Epithelial cell of esophagus (primary cell): ENCODE results near the gene TRIM45.

Experiments used
- DNase-seq: peaks from one replicate; pipeline ENCODE4 v3.0.0; 2010; ENCODE audit warnings: low read depth
- H3K4me3 ChIP-seq: 2 replicates; pipeline ENCODE4 v1.5.1; 2011; ENCODE audit warnings: mild to moderate bottlenecking, low read length, control low read depth
- TF ChIP-seq, protein P1 (sequence below): IDR thresholded peaks from 2 replicates; pipeline ENCODE4 v1.5.1; 2011; ENCODE audit warnings: low read depth, mild to moderate bottlenecking, low read length, control low read depth, inconsistent platforms; ENCODE audit not compliant: insufficient read depth; ENCODE audit errors: missing control alignments

TRIM45 gene

DNA sequence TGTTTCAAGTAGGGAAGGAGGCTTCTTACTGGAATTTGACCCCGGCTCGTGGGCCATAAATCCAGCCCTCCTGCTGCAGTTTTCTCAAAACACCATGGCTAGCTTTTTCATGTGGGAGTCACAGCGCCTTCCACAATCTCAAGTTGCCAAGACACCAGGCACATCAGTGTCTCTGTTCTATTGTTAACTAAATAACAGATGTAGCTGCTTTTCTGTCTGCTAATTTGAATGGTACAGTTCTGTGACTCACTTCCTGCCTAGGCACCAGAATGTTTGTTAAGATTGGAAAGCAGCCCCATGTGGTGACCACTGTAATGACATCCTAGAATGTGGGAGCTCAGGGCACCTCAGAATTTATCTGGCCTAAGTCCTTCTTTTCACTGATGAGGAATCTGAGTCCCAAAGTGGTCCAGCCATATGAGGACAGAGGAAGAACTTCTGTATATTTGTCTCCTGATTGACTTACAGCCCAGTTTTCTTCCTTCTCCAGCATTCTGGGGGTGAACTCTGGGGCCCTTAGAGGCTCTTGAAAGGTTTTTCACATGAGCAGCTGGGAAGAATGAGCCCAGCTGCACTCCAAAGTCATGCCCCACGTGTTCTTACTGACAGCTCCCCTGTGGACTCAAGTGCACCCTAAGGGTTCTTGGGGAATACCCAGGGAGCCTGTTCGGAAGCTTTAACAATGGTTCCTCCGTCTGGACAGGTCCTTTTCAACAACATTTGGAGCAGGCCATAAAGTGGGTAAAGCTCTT lies 27.5 kb downstream of the TRIM45 start:
- TF ChIP-seq, protein P1, sequence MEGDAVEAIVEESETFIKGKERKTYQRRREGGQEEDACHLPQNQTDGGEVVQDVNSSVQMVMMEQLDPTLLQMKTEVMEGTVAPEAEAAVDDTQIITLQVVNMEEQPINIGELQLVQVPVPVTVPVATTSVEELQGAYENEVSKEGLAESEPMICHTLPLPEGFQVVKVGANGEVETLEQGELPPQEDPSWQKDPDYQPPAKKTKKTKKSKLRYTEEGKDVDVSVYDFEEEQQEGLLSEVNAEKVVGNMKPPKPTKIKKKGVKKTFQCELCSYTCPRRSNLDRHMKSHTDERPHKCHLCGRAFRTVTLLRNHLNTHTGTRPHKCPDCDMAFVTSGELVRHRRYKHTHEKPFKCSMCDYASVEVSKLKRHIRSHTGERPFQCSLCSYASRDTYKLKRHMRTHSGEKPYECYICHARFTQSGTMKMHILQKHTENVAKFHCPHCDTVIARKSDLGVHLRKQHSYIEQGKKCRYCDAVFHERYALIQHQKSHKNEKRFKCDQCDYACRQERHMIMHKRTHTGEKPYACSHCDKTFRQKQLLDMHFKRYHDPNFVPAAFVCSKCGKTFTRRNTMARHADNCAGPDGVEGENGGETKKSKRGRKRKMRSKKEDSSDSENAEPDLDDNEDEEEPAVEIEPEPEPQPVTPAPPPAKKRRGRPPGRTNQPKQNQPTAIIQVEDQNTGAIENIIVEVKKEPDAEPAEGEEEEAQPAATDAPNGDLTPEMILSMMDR: peak; percentile 59
- no peak overlapping the region for H3K4me3 ChIP-seq
- DNase-seq: peak; percentile 82

DNA sequence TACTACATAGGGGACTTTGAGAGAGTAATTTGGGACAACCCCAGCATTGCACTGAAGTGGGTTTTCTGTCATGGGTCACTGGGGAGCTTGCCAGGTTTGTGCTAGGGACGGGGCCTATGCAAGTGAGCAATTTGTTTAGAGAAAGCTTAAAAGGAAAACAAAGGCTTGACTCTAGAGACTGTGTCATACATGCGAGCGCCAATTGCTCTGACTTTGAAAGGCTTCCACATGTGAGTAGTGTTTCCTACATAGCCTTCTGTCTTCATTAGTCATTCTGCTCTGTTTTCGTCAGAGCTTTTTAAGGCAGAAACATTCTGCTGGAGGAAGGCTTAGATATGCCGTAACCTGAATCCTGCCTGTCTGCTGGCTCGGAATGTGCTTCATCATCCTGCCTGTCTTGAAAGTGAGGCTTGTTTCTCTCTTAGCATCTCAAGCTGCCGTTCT lies 28.4 kb downstream of the TRIM45 start:
- DNase-seq: peak; percentile 99
- TF ChIP-seq, protein P1: no peak
- H3K4me3 ChIP-seq: no peak overlapping the region

DNA sequence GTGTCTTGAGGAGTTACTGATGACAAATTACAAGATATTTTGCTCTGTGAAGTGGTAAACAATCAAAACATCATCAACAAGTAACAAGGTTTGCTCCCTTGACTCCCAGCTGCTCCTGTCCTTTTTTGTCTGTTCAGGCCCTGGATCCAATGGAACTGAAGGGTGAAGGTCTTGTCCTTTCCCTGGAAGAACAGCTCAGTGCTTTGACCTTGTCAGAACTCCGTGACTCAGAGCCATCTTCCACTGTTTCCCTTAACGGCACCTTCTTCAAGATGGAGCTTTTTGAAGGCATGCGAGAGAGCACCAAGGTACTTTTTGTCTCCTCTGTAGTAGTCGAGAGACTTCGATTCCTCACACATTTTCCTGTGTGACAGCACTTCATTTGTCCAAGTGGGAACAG lies 29.0 kb downstream of the TRIM45 start:
- H3K4me3 ChIP-seq: no peak overlapping the region
- TF ChIP-seq, protein P1: no peak
- peak; percentile 23 for DNase-seq

DNA sequence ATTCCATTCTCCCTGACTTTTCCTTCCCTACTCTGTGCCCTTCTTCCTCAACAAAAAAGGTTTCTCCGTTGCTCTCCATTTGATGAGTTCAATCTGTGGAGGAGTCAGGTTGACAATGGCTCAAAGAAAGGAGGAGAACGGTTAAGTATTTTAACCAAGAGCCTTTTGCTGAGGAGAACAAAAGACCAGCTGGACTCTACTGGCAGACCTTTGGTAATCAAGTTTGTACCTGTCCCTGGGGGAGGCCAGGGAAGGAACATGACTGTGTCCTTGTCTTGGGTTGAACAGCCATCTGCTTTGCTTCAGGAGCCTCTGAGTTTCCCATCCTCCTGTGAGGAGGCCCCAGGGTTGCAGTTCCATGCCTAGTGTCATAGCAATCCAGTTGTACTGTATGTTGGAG lies 31.6 kb downstream of the TRIM45 start:
- TF ChIP-seq, protein P1: no peak
- H3K4me3 ChIP-seq: no peak overlapping the region
- no peak for DNase-seq

DNA sequence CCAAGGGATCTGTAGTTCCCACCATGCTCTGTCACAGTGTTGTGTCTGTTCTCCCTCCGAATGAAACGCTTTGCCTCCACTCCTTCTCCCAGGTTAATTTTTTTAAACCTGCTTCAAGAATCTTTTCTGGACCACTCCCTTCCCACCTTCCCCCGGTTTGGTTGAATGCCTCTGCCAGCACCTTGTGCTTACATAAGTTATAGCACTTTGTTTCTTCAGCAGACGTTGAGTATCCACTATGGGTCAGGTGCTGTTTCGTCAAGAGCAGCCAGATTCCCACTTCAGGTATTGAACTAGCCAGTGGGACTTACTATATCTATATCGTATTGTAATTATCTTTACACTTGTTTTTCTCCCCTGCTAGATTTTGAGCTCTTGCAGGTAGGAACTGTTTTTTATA lies 33.9 kb downstream of the TRIM45 start:
- TF ChIP-seq, protein P1: no peak
- H3K4me3 ChIP-seq: no peak overlapping the region
- no peak for DNase-seq

DNA sequence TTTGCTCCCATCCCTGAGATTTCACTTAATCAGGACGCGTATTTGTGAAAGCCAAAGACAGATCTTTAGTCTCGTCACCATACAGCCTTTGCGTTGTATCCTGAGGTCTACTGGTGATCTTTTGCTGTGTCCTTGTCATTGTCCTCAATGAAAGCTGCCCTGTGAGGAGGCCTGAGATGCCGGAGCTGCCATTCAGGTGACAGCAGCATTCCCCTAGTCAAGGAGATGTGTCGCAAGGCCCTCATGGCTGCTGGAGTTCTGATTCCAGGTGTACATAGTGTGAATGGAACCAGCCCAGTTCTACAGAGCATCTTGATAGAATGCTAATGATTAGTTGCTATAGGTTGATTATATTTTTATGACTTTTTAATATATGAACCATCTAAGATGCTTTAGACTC lies 37.3 kb downstream of the TRIM45 start:
- no peak for DNase-seq
- TF ChIP-seq, protein P1: no peak
- no peak overlapping the region for H3K4me3 ChIP-seq

DNA sequence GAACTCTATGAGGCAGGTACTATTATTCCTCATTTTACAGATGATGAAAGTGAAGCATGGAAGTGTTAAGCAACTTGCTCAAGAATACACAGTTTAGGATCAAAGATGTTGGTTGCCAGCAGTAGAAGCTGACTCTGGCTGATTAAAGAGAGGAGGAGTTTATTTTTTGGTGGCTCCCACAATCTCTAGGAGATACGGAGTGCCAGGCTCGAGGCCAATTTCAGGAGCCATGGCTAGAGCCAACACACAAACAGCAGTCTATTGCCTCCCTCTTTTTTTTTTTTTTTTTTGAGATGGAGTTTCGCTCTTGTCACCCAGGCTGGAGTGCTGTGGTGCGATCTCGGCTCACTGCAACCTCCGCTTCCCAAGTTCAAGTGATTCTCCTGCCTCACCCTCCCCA lies 41.8 kb downstream of the TRIM45 start:
- TF ChIP-seq, protein P1: no peak
- H3K4me3 ChIP-seq: no peak overlapping the region
- DNase-seq: no peak
